MM.1S (cell line): ENCODE results near the gene EPN3.

Source experiments
- DNase-seq: peaks from one replicate; pipeline ENCODE4 v3.0.0-alpha.2; 2015
- H2AFZ ChIP-seq: fragments of 300-600 bp; sonication (generic); 2 replicates; pipeline ENCODE4 v1.6.0; 2016; ENCODE audit warnings: antibody characterized with exemption, low read length
- H3F3A ChIP-seq: fragments of 300-600 bp; sonication (generic); 2 replicates; pipeline ENCODE4 v1.6.1; 2016; ENCODE audit warnings: mild to moderate bottlenecking, antibody characterized with exemption, low read length, moderate library complexity, mixed read lengths; ENCODE audit not compliant: insufficient read depth
- H3K27ac ChIP-seq: fragments of 300-600 bp; sonication (generic); 2 replicates; pipeline ENCODE4 v1.5.1; 2016; ENCODE audit warnings: mild to moderate bottlenecking, low read length
- H3K27me3 ChIP-seq: fragments of 300-600 bp; sonication (generic); replicated peaks from 2 replicates; pipeline ENCODE4 v1.6.0; 2016; ENCODE audit warnings: low read length; ENCODE audit not compliant: insufficient read depth
- H3K36me3 ChIP-seq: fragments of 300-600 bp; sonication (generic); replicated peaks from 2 replicates; pipeline ENCODE4 v1.6.1; 2016; ENCODE audit warnings: mild to moderate bottlenecking, low read length, mixed read lengths; ENCODE audit not compliant: insufficient read depth
- H3K4me1 ChIP-seq: fragments of 300-600 bp; sonication (generic); 2 replicates; pipeline ENCODE4 v1.6.1; 2016; ENCODE audit warnings: low read length, mixed read lengths
- H3K4me2 ChIP-seq: fragments of 300-600 bp; sonication (generic); 2 replicates; pipeline ENCODE4 v1.6.0; 2016; ENCODE audit warnings: low read depth, low read length
- H3K4me3 ChIP-seq: fragments of 300-600 bp; sonication (generic); 2 replicates; pipeline ENCODE4 v1.5.1; 2016; ENCODE audit warnings: low read length, mixed read lengths
- H3K79me2 ChIP-seq: fragments of 300-600 bp; sonication (generic); 2 replicates; pipeline ENCODE4 v1.6.1; 2016; ENCODE audit warnings: mixed run types, low read length, mixed read lengths
- H3K9ac ChIP-seq: fragments of 300-600 bp; sonication (generic); 2 replicates; pipeline ENCODE4 v1.6.1; 2016; ENCODE audit warnings: low read length, mixed read lengths
- H3K9me2 ChIP-seq: fragments of 300-600 bp; sonication (generic); replicated peaks from 2 replicates; pipeline ENCODE4 v1.6.1; 2016; ENCODE audit warnings: mild to moderate bottlenecking, low read length, mixed read lengths; ENCODE audit not compliant: insufficient read depth
- H3K9me3 ChIP-seq: fragments of 300-600 bp; sonication (generic); replicated peaks from 2 replicates; pipeline ENCODE4 v1.6.1; 2016; ENCODE audit warnings: mild to moderate bottlenecking, low read length, mixed read lengths; ENCODE audit not compliant: insufficient read depth
- H4K20me1 ChIP-seq: fragments of 300-600 bp; sonication (generic); 2 replicates; pipeline ENCODE4 v1.6.1; 2016; ENCODE audit warnings: mild to moderate bottlenecking, low read length, moderate library complexity, mixed read lengths; ENCODE audit not compliant: insufficient read depth
- EZH2 ChIP-seq: fragments of 300-600 bp; sonication (generic); optimal IDR thresholded peaks from 2 replicates; pipeline ENCODE3; 2017; ENCODE audit warnings: low read depth, mild to moderate bottlenecking, antibody characterized with exemption, low read length, mixed read lengths
- EZH2phosphoT487 ChIP-seq: fragments of 300-600 bp; sonication (generic); IDR thresholded peaks from 2 replicates; pipeline ENCODE4 v1.6.1; 2018; ENCODE audit warnings: antibody characterized with exemption, low read length
- TF ChIP-seq, protein P1 (sequence below): fragments of 300-600 bp; sonication (generic); IDR thresholded peaks from 2 replicates; pipeline ENCODE4 v1.5.1; 2016; ENCODE audit warnings: antibody characterized with exemption, low read length, mixed read lengths

Gene EPN3

DNA sequence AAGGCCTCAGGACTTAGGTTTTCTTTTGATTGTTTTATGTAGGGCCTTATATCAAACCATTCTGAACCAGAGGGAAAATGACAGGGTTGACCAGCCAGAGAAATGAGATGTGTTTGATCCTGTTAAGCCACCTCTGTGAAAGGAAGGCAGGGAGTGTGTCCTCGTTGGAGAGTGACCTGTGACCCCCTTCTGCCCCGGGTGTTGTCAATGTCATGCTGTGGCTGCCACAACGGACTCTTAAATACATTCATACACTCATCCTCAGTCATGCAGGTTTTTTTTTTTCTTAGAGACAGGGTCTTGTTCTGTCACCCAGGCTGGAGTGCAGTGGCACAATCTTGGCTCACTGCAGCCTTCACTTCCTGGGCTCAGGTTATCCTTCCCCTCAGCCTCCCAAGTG lies 18.1 kb upstream of the EPN3 start:
- no peaks in the 10 kb centered on the region for H3K4me1 ChIP-seq
- no peaks in the 10 kb centered on the region for H3K9me3 ChIP-seq
- H3K36me3 ChIP-seq, result no peaks in the 10 kb centered on the region
- no peak overlapping the region for H2AFZ ChIP-seq
- no peak overlapping the region for H3K9ac ChIP-seq
- H3K4me2 ChIP-seq, result no peak overlapping the region
- no peak for TF ChIP-seq EZH2phosphoT487
- TF ChIP-seq, protein P1, sequence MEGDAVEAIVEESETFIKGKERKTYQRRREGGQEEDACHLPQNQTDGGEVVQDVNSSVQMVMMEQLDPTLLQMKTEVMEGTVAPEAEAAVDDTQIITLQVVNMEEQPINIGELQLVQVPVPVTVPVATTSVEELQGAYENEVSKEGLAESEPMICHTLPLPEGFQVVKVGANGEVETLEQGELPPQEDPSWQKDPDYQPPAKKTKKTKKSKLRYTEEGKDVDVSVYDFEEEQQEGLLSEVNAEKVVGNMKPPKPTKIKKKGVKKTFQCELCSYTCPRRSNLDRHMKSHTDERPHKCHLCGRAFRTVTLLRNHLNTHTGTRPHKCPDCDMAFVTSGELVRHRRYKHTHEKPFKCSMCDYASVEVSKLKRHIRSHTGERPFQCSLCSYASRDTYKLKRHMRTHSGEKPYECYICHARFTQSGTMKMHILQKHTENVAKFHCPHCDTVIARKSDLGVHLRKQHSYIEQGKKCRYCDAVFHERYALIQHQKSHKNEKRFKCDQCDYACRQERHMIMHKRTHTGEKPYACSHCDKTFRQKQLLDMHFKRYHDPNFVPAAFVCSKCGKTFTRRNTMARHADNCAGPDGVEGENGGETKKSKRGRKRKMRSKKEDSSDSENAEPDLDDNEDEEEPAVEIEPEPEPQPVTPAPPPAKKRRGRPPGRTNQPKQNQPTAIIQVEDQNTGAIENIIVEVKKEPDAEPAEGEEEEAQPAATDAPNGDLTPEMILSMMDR, result no peak
- TF ChIP-seq EZH2, result no peak
- no peaks in the 10 kb centered on the region for H3K79me2 ChIP-seq
- DNase-seq, result no peak
- no peaks in the 10 kb centered on the region for H3F3A ChIP-seq
- no peaks in the 10 kb centered on the region for H3K27me3 ChIP-seq
- no peaks in the 10 kb centered on the region for H4K20me1 ChIP-seq
- H3K4me3 ChIP-seq, result no peak overlapping the region
- H3K27ac ChIP-seq, result no peak overlapping the region
- no peaks in the 10 kb centered on the region for H3K9me2 ChIP-seq

DNA sequence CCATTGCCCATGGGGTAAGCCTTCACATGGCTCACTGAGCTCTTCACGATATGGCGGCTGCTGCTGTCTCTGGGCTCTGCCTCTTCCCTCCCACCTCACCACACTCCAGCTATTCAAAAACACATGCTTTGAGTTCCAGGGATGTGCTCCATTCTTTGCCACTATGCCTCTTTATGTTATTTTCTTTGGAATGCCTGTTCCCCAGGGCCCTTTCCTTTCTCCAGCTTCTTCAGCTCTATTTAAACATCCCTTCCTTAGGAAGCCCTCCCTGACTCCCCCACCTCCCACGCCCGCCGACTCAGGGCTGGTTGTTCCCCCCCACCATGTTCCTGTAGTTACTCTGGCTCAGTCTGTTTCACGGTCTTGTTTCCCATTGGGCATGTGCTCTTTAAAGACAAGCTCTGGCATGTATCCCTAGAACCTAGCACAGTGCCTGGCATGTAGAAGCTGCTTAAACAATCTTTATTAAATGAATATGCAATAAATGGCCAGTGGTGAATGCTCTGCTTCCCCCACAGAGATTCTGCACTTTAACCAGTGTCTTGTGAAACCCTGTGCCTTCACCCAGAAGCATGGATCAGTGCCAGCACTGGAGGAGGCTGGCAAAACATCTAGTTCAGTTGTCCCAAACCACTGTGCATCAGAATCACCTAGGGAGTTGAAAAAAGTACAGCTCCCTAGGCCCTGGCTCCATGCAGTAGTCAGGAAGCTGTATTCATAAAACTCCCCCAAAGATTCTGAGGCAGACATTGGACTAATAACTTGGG lies 17.4 kb upstream of the EPN3 start:
- Histone ChIP-seq H3F3A (no peaks in the 10 kb centered on the region), H2AFZ (no peak overlapping the region), H3K4me2 (no peak overlapping the region), H3K4me3 (no peak overlapping the region), H3K9ac (no peak overlapping the region), H4K20me1 (no peaks in the 10 kb centered on the region), H3K36me3 (no peaks in the 10 kb centered on the region), H3K27ac (no peak overlapping the region), H3K9me2 (no peaks in the 10 kb centered on the region), H3K79me2 (no peaks in the 10 kb centered on the region), H3K4me1 (no peaks in the 10 kb centered on the region), H3K27me3 (no peaks in the 10 kb centered on the region), H3K9me3 (no peaks in the 10 kb centered on the region)
- TF ChIP-seq, protein P1, result no peak
- TF ChIP-seq EZH2phosphoT487 (no peak), EZH2 (no peak)
- no peak for DNase-seq

DNA sequence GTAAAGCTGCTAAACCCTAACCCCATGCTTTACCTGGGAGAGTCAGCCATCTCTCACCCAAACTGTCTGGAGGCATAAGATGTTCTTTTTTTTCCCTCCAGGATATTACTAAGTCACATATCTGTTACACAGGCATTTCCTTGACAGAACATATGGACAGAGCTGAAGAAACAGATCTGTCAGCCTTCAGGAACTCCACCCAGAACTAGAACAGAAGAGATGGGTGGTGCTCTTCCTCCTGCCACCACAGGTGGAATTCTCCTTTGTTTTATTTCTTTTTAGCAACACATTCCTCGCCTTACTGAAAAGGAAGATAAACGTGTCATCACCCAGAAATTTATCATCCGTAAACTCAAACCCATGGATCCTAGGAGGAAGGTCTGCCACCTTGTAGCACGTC lies 15.5 kb upstream of the EPN3 start:
- no peaks in the 10 kb centered on the region for H3K9me2 ChIP-seq
- TF ChIP-seq EZH2, result no peak
- TF ChIP-seq EZH2phosphoT487, result no peak
- TF ChIP-seq, protein P1, result no peak
- no peak for DNase-seq
- H3K27me3 ChIP-seq, result no peaks in the 10 kb centered on the region
- no peak overlapping the region for H3K4me3 ChIP-seq
- no peak overlapping the region for H2AFZ ChIP-seq
- H3F3A ChIP-seq, result no peaks in the 10 kb centered on the region
- no peaks in the 10 kb centered on the region for H3K9me3 ChIP-seq
- H4K20me1 ChIP-seq, result no peaks in the 10 kb centered on the region
- no peak overlapping the region for H3K4me2 ChIP-seq
- no peaks in the 10 kb centered on the region for H3K36me3 ChIP-seq
- no peak overlapping the region for H3K9ac ChIP-seq
- no peaks in the 10 kb centered on the region for H3K79me2 ChIP-seq
- no peak overlapping the region for H3K27ac ChIP-seq
- H3K4me1 ChIP-seq, result no peaks in the 10 kb centered on the region
